Glomerular endothelial cell (primary cell): ENCODE results near the gene SLC7A6. TPM values are rescaled to one million over a fixed set of nuclear protein-coding genes. Genes with fewer than 3 reads are reported as not detected.

Source experiments
- DNase-seq: peaks from one replicate; pipeline ENCODE4 v3.0.0-alpha.2; 2011; ENCODE audit warnings: low read depth, low spot score; ENCODE audit errors: extremely low read depth
- total RNA-seq: library from RNA; depleted of rRNA; stranded (reverse); fragments of >200 nt; gene quantifications from 2 replicates; pipeline ENCODE4 v1.2.3, GENCODE V29; 2015

Gene SLC7A6
- total RNA-seq, 1 donor from 2014 or later = 32.6 TPM

GRCh38 chr16:68298312-68298711 lies 34.0 kb downstream of the SLC7A6 start:
- no peak for DNase-seq

DNA sequence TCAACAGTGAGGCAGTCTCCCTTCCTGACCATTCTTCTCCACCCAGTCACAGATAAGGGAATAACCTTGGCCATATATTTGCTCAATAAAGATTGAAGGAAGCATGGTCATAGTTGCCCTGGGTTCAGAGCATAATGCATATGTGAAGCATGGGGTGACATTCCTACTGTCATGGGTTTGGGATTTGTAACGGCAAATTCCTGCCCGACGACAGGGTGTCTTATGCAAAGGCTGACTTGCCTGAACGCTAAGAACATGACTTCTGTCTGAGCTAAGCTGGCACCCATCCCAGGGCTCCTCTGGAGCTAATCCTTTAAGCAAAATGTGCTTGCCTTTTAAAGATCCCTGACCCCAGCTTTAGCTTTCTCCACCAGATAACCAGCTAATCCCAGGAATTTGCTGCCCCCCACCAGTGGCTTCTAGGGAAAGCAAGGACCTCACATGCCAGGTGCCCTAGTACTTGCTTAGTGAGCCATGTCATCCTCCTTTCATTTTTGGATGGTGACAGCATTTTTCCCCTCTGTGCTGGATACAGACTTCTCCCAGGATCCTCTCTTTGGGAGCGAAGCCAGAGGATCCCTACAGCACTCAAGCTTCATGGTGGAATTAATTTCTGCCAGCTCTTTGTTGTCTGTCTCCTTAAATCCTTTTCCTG lies 34.7 kb downstream of the SLC7A6 start:
- no peak for DNase-seq

DNA sequence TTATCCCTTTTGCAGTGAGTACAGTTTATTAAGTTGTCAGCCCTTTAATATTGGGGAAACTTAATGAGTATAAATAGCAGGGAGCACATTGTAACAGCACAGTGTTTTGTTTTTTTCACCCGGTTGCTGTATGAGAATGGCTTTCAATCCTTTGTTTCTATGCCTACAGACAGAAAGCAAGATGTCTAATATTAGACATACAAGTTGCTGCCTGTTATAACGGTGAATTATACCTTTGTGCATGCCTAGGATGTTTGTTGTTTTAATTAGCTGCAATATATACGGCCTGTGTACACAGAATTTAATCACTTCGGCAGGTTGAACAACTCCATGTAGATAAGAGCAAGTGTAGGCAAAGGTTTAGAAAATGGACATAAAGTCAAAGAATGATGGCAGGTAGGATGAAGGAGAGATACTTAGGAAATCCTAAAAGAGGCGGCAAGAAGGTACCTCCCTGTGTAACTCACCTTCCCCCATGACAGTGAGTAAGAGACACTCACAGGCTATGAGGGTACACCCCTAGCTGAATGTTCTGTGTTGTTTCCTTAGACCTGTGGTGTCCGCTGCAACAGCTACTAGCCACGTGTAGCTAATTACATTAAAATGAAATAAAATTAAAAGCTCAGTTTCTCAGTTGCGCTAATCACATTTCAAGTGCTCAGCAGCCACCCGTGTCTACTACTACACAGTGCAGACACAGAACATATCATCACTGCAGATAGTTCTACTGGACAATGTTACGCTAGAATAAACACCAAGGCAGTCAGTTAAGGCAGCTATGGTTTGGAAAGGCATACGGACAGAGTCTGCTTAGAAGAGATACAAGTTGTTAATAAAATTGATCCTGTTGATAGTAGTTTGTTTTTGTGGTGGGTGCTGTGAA lies 35.5 kb downstream of the SLC7A6 start:
- DNase-seq = no peak

- no peak for DNase-seq
Observed at GRCh38 chr16:68300734-68301459, 36.6 kb downstream of the SLC7A6 start.

DNA sequence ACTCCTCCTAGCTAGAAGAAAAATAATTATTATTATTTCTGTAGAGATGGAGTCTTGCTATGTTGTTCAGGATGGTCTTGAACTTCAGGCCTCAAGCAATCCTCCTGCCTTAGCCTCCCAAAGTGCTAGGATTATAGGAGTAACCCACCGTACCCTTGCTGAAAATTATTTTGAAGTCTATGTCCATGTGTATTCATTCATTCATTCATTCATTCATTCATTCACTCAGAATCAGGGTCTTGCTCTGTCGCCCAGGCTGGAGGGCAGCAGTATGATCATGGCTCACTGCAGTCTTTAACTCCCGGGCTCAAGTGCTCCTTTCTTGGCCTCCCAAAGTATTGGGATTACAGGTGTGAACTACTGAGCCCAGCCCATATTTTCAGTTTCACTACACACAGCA lies 42.3 kb downstream of the SLC7A6 start:
- DNase-seq = no peak

- DNase-seq = no peak
Observed at GRCh38 chr16:68309799-68310198, 45.5 kb downstream of the SLC7A6 start.

GRCh38 chr16:68310437-68310773 lies 46.1 kb downstream of the SLC7A6 start:
- DNase-seq = no peak

- no peak for DNase-seq
Observed at GRCh38 chr16:68310774-68311511, 46.6 kb downstream of the SLC7A6 start, which contains the start of the genes PRMT7 and SLC7A6OS. TSS of gene PRMT7 (plus strand) at chr16:68311019. CDS start at chr16:68315980, 4,961 bp downstream. TSS of gene SLC7A6OS (minus strand) at chr16:68310946. CDS start at chr16:68310926, 20 bp downstream.

DNA sequence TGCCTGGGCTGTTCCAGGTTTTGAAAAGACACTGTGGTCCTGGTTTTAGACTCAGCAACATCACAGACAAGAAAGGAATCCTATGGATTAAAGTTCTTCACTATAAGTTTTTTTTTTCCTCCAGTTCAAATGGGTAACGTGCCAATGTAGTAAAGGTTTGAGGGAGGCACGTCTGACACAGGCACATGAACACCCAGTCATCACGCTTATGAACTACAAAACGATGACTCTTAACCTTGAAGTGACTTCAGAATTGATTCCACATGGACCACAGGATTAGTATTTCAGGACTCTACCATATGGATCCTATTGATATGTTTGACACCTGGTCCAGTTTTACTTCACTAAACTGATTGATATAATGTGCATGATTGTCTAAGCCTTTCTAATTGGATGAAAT lies 48.8 kb downstream of the SLC7A6 start:
- no peak for DNase-seq

- no peak for DNase-seq
Observed at GRCh38 chr16:68319185-68319908, 55.0 kb downstream of the SLC7A6 start.

- DNase-seq = no peak
Observed at GRCh38 chr16:68324336-68324735, 60.0 kb downstream of the SLC7A6 start.

GRCh38 chr16:68324780-68325357 lies 60.5 kb downstream of the SLC7A6 start:
- DNase-seq = no peak

GRCh38 chr16:68328151-68328859 lies 64.0 kb downstream of the SLC7A6 start:
- DNase-seq = peak; percentile 62

GRCh38 chr16:68328860-68329390 lies 64.6 kb downstream of the SLC7A6 start:
- no peak for DNase-seq

DNA sequence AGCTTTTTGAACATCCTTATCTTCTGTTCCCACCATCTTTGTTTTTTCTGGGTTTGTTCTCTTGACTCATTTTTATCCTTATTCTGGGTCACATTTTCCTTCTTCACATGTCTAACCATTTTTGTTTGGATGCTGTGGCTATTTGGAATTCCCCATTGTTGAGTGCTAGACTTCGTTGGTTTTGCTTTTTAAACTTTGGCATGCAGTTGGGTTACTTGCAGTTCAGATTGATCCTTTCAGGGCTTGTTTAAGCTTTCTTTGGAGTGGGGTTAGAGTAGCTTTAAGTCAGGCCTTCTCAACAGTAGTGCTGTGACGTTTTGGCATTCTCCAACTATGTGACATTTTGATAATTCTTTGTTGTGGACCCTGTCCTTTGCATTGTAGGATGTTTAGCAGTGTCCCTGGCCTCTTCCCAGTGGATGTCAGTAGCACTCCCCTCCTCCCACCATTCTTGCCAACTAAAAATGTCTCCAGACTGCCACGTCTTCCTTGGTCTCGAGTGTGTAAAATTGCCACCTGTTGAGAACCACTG lies 67.6 kb downstream of the SLC7A6 start:
- no peak for DNase-seq

- DNase-seq = peak; percentile 97
Observed at GRCh38 chr16:68332411-68333121, 68.2 kb downstream of the SLC7A6 start.

DNA sequence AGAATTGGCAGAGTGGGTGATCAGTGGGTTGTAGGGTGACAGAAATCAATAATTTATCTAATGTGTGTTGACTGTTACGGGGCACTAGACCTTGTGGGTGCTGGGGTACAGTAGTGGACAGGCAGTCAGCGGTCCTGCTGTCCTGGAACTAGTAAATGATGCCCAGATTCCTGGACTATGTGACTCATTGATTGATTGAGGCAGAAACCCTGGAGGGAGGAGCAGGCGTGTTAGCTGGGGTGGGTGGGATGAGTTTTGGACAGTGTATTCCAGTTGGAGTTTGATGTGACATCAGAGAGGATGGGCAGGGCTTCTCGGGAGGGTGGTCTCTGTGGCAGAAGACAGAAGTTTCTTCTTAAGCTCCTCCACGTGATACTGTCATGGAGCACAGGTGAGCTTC lies 70.8 kb downstream of the SLC7A6 start:
- no peak for DNase-seq
